ENCODE measurements around the gene EZR. TPM values are rescaled to one million over a fixed set of nuclear protein-coding genes. Genes with fewer than 3 reads are reported as not detected.
A peak's percentile ranks its signal among the peaks of the same experiment; 100 is the strongest.

The EZR gene
- total RNA-seq, 1 experiment from 2014 or later: 1,402 TPM

- peak overlapping the region; percentile 44 for H3K4me2 ChIP-seq (ENCODE audit: low read length)
- CTCF ChIA-PET: interaction anchor here (0.6 to 3.1 kb wide), 36 partner anchors 9 to 504 kb away, joined by 3 to 51 read pairs (median 5); partner anchors contain the start of genes DYNLT1 and RSPH3
- peaks cover 73 to 92% of the 10 kb centered on the region in 2 experiments for H3K4me1 ChIP-seq (ENCODE audit: control insufficient read depth in 1 of 2, insufficient read depth in 2 of 2, low read length in 2 of 2)
- peak overlapping the region; percentile 97 for H3K27ac ChIP-seq (ENCODE audit: low read depth, low read length)
- H4K20me1 ChIP-seq (ENCODE audit: insufficient read depth): no peaks in the 10 kb centered on the region
- peaks cover 0 to 9% of the 10 kb centered on the region in 2 experiments; a peak in 1 of 4 replicates for H3K36me3 ChIP-seq (ENCODE audit: control insufficient read depth in 1 of 2, insufficient read depth in 2 of 2, low read length in 2 of 2)
- H3K9me2 ChIP-seq (ENCODE audit: insufficient read depth): no peaks in the 10 kb centered on the region
- no peaks in the 10 kb centered on the region for H3K9me3 ChIP-seq (ENCODE audit: control insufficient read depth in 1 of 2, insufficient read depth in 1 of 2, low read depth in 1 of 2, low read length in 2 of 2)
- peak overlapping the region; percentile 80 for H3K9ac ChIP-seq (ENCODE audit: low read length)
- TF ChIP-seq POLR2AphosphoS5 (IDR thresholded peaks at IDR 0.05; ENCODE audit: low read depth, low read length): peak; percentile 63
- TF ChIP-seq YY1 (IDR thresholded peaks at IDR 0.05; ENCODE audit: extremely low read depth, insufficient replicate concordance, low read depth, low read length): peak; percentile 79
- TF ChIP-seq, protein P1, sequence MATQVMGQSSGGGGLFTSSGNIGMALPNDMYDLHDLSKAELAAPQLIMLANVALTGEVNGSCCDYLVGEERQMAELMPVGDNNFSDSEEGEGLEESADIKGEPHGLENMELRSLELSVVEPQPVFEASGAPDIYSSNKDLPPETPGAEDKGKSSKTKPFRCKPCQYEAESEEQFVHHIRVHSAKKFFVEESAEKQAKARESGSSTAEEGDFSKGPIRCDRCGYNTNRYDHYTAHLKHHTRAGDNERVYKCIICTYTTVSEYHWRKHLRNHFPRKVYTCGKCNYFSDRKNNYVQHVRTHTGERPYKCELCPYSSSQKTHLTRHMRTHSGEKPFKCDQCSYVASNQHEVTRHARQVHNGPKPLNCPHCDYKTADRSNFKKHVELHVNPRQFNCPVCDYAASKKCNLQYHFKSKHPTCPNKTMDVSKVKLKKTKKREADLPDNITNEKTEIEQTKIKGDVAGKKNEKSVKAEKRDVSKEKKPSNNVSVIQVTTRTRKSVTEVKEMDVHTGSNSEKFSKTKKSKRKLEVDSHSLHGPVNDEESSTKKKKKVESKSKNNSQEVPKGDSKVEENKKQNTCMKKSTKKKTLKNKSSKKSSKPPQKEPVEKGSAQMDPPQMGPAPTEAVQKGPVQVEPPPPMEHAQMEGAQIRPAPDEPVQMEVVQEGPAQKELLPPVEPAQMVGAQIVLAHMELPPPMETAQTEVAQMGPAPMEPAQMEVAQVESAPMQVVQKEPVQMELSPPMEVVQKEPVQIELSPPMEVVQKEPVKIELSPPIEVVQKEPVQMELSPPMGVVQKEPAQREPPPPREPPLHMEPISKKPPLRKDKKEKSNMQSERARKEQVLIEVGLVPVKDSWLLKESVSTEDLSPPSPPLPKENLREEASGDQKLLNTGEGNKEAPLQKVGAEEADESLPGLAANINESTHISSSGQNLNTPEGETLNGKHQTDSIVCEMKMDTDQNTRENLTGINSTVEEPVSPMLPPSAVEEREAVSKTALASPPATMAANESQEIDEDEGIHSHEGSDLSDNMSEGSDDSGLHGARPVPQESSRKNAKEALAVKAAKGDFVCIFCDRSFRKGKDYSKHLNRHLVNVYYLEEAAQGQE (IDR thresholded peaks at IDR 0.05; ENCODE audit: low read depth): no peak
- TF ChIP-seq CTCF (IDR thresholded peaks at IDR 0.05 in 2 of 3, conservative IDR thresholded peaks at IDR 0.05 in 1 of 3; ENCODE audit: borderline replicate concordance in 1 of 3, insufficient read depth in 1 of 3, low read depth in 2 of 3, low read length in 2 of 3): peak in 2 of 3 experiments; percentile 99 to 100; a peak in 4 of 6 replicates
- peaks cover 49% of the 10 kb centered on the region for H3K79me2 ChIP-seq (ENCODE audit: insufficient read depth, low read length)
- no peak overlapping the region for H2AFZ ChIP-seq (ENCODE audit: low read depth, low read length, poor library complexity, severe bottlenecking)
- RAD21 ChIA-PET (ENCODE audit: low non-redundant PET in 1 of 2, low total read pairs in 2 of 2, uncharacterized antibody in 2 of 2, unreplicated experiment in 2 of 2): interaction anchor here (0.5 to 1.7 kb wide), 9 partner anchors 9 to 151 kb away, joined by 3 to 9 read pairs (median 3); no protein-coding TSS in a partner anchor
- no TSS peak for BruUV-seq (replicated peaks)
- ATAC-seq (peak; percentile 55), DNase-seq (ENCODE audit: low read depth, low spot score) (peak; percentile 77)
- intact Hi-C loops (cut with micrococcal nuclease): loop anchor here (1.0 to 2.0 kb wide), 2 partner anchors 44 to 254 kb away; no protein-coding TSS in a partner anchor
- H3K4me3 ChIP-seq (replicated peaks in 1 of 2; ENCODE audit: low read depth in 1 of 2, low read length in 2 of 2): no peak overlapping the region
- POLR2A ChIA-PET: interaction anchor here (0.8 to 5.7 kb wide), 12 partner anchors 8 to 151 kb away, joined by 3 to 20 read pairs (median 4); no protein-coding TSS in a partner anchor
- H3K27me3 ChIP-seq (ENCODE audit: insufficient read depth, low read length): no peaks in the 10 kb centered on the region
Observed at GRCh38 chr6:158718461-158719046, 100.6 kb downstream of the EZR start.

All from HCT116 (cell line).